ENCODE measurements around the gene PLPPR5.

Gene PLPPR5

DNA sequence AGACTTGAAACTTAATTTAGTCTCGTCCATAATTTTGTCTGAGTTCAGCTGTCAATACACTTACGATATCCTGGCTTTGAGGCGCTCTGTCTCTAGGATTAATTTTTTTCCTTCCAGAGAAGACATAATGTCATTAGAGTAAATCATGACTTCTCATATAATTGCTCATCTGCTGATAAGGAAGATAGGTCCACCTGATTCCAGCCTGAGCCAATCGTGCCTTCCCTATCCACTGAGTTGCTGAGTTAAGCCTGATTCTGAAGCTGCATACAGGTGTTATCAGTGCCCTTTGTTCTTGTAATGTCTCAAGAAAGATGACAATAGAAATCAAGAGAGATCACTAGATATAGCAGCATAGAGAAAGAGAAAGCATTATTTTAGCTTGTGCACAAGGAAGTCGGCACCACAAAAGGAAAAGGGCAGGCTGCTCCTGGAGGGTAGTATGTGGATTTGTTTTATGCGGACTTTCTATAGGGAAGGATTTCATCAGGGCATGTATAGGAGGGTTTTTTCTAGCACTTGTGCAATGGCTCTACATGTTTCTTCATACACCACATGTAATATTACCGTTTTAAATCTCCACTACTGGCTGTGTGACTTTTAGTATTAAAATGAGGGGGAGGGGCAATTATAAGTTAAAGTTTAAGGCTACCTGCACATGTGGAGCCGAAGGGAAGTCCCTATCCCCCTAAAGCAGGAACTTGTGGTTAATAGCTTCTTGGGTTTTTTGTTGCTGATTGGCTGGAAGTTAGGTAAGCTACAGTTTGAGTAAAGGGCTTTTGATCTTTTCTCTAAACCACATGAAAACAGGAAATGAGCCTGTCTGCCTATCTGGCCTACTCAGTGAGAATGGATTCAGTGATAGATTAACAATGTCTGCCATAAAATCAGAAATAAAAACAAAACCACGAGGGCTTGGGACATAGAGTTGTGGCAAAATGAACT, 133.4 kb downstream of the PLPPR5 start:
- no peak overlapping the region for H3K27ac ChIP-seq
- no peak for DNase-seq (ENCODE audit: low read depth, low spot score)

DNA sequence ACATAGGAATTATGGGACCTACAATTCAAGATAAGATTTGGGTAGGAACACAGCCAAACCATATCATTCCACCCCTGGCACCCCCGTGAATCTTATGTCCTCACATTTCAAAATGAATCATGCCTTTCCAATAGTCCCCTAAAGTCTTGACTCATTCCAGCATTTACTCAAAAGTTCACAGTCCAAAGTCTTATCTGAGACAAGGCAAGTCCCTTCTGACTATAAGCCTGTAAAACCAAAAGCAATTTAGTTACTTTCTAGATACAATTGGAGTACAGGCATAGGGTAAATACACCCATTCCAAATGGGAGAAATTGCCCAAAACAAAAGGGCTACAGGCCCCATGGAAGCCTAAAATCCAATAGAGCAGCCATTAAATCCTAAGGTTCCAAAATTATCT, 138.9 kb downstream of the PLPPR5 start:
- no peak for DNase-seq (ENCODE audit: low read depth, low spot score)
- H3K27ac ChIP-seq, result no peak overlapping the region

DNA sequence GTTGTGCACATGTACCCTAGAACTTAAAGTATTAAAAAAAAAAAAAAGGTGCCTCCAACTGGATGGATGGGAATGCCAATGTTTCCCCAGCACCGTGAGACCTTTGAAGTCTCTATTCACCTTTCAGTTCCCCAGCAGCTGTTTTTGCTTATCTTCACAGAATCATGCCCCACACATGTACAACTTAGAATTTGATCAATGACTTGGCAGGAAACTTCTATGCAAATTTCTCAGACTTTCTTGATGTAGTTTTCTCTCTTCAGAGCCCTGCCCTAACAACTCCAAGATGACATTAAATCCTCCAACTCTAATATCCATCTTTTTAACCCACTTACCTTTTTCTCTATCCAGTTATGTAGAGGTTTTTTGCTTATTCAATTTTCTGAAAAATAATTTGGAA, 144.3 kb downstream of the PLPPR5 start:
- H3K27ac ChIP-seq, result no peak overlapping the region
- no peak for DNase-seq (ENCODE audit: low read depth, low spot score)

DNA sequence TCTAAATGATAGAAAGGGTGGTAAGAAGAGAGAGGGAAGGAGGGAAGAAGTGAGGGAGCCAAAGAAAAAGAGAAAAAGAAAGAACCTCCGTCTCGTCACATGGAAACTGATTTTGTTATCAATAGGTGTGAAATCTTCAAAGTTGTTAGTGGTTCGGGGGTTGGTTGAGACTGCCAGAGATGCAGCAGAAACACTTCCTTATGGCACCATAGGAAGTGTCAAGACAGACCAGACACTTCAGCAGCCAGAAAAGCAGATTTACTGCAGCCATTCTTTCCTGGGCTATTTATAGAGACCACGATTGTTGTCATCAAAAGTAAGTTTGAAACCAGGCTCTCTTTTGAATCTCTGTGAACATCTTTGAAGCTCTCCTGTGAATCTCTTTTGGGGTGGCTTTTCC, 150.5 kb downstream of the PLPPR5 start:
- H3K27ac ChIP-seq, result no peak overlapping the region
- DNase-seq (ENCODE audit: low read depth, low spot score), result no peak

DNA sequence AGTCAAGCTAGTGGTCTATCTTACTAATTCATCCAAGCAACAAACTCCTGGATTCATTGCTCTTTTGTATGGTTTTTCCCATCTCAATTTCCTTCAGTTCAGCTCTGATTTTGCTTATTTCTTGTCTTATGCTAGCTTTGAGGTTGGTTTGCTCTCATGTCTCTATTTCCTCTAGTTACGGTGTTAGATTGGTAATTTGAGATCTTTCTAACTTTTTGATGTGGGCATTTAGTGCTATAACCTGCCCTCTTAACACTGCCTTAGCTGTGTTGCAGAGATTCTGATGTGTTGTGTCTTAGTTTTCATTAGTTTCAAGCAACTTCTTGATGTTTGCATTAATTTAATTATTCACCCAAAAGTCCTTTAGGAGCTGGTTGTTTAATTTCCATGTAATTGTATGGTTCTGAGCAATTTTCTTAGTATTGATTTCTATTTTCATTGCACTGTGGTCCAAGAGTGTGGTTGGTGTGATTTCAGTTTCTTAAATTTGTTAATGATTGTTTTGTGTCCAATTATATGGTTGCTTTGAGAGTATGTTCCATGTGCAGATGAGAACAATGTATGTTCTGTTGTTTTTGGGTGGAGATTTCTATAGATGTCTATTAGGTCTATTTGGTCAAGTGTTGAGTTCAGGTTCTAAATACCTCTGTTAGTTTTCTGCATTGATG, 154.6 kb downstream of the PLPPR5 start:
- DNase-seq (ENCODE audit: low read depth, low spot score), result no peak
- no peak overlapping the region for H3K27ac ChIP-seq

DNA sequence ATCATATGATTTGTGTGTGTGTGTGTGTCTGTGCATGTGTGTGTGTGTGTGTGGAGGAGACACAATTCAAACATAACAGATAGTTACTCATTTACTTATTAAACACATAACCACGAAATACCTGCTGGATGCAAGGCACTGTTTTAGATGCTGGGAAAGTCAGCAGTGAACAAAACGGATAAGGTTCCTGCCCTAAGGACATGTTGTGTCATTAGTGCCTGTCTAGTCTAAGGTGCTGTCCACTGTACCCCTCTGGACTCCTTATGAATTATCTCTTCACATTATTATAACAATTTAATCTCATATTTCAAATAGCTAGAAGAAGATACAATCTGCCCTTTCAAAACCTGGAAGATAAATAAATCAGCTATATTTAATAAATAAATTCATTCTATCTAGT, 162.4 kb downstream of the PLPPR5 start:
- no peak overlapping the region for H3K27ac ChIP-seq
- DNase-seq (ENCODE audit: low read depth, low spot score), result no peak

All from epithelial cell of prostate (primary cell).